Right lobe of liver (tissue), 4 donors: ENCODE data around the gene SDK1.

Experiments used
- POLR2A ChIP-seq: fragments of 450-650 bp; IDR thresholded peaks from one replicate; pipeline ENCODE4 v1.6.1; 2017; ENCODE audit warnings: antibody characterized with exemption, mild to moderate bottlenecking
- TF ChIP-seq, protein P1 (sequence below), 4 donors: fragments of 200-600 bp in 3 of 4; fragments of 450-650 bp in 1 of 4; IDR thresholded peaks; one replicate each; pipeline versions ENCODE4 v1.5.1 to v1.8.0; 2016 to 2022; ENCODE audit warnings: antibody characterized with exemption in 4 of 4, mild to moderate bottlenecking in 2 of 4
- donor health status: DM: no; HTN: no; CAD: no.
- donor health status: DM: no; HTN: no; CAD: no.
- donor health status: DM: no; HTN: yes; CAD: no.

DNA sequence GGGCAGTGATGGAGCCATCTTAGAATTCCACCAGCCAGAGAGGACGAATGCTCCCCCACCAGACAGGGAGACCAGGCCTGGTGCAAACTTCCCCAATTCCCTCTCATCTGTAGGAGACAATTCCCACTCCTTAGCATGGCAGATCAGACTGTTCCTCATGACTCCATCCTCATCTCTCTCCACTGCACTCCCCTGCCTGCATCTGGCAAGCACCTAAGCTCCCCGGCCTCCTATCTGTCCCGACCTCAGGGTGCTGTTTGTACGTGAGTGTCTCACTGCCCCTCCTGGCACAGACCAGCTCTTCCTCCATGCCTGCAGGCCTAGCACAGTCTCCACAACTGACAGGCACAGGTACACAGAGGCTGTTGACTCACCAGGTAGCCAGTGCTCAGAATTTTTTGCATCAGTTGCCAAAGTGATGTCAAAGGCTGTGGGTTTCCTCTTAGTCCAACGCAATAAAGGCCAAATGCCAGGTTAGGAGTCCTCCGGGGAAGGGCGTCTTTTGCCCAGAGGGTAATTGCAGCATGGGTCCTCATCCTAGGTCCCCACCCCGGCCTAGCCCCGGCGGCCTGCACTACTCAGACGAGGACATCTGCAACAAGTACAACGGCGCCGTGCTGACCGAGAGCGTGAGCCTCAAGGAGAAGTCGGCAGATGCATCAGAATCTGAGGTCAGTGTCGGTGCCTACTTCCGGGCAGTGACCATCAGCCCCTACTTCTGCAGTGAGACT is 944.2 kb downstream of the SDK1 start:
- no peak for TF ChIP-seq POLR2A
- TF ChIP-seq, protein P1, sequence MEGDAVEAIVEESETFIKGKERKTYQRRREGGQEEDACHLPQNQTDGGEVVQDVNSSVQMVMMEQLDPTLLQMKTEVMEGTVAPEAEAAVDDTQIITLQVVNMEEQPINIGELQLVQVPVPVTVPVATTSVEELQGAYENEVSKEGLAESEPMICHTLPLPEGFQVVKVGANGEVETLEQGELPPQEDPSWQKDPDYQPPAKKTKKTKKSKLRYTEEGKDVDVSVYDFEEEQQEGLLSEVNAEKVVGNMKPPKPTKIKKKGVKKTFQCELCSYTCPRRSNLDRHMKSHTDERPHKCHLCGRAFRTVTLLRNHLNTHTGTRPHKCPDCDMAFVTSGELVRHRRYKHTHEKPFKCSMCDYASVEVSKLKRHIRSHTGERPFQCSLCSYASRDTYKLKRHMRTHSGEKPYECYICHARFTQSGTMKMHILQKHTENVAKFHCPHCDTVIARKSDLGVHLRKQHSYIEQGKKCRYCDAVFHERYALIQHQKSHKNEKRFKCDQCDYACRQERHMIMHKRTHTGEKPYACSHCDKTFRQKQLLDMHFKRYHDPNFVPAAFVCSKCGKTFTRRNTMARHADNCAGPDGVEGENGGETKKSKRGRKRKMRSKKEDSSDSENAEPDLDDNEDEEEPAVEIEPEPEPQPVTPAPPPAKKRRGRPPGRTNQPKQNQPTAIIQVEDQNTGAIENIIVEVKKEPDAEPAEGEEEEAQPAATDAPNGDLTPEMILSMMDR (IDR thresholded peaks at IDR 0.05), result no peak
